ENCODE results near the gene MAP3K2. TPM values are rescaled to one million over a fixed set of nuclear protein-coding genes. Genes with fewer than 3 reads are reported as not detected.
A peak's percentile ranks its signal among the peaks of the same experiment; 100 is the strongest.

Gene MAP3K2
- total and polyA plus RNA-seq, 2 of the 8 experiments (the other 6 are each of a cell fraction or from before 2014, with no cell fraction given) = 2.0 to 23.2 TPM

- no peak for TF ChIP-seq RFX5 (IDR thresholded peaks at IDR 0.05; ENCODE audit: borderline replicate concordance, low read depth, low read length)
- peak; percentile 83; the same call in 1 of the 2 replicates for TF ChIP-seq RBBP5 (IDR thresholded peaks at IDR 0.05; ENCODE audit: borderline replicate concordance, low read depth, low read length)
- no peak for TF ChIP-seq JUN (IDR thresholded peaks at IDR 0.05; ENCODE audit: low read depth, low read length)
- TF ChIP-seq CTBP2 (IDR thresholded peaks at IDR 0.05; ENCODE audit: borderline replicate concordance, insufficient read depth, insufficient read length, low read length) = no peak
- no peak for TF ChIP-seq CBX8 (IDR thresholded peaks at IDR 0.05; ENCODE audit: borderline replicate concordance, low read depth, low read length)
- peak in 1 of 2 experiments; percentile 65; a peak in 1 of 4 replicates for TF ChIP-seq SIN3A (conservative IDR thresholded peaks at IDR 0.05 in 1 of 2, IDR thresholded peaks at IDR 0.05 in 1 of 2; ENCODE audit: low read depth in 1 of 2, low read length in 2 of 2)
- peak; percentile 97 for TF ChIP-seq PHF8 (conservative IDR thresholded peaks at IDR 0.05; ENCODE audit: low read depth, low read length)
- TF ChIP-seq CHD2 (IDR thresholded peaks at IDR 0.05; ENCODE audit: low read length) = 0 out of 2 replicates have a peak, but pooled peaks have one; percentile 12
- no peak for TF ChIP-seq SUZ12 (IDR thresholded peaks at IDR 0.05; ENCODE audit: low read length)
- no peak for TF ChIP-seq JUND (IDR thresholded peaks at IDR 0.05; ENCODE audit: low read length)
- peak; percentile 89 for TF ChIP-seq TAF1 (IDR thresholded peaks at IDR 0.05; ENCODE audit: low read depth, low read length)
- no peak for TF ChIP-seq SIRT6 (IDR thresholded peaks at IDR 0.05; ENCODE audit: low read length)
- TF ChIP-seq TCF12 (IDR thresholded peaks at IDR 0.05; ENCODE audit: low read depth, low read length) = no peak
- peak; percentile 94 for TF ChIP-seq GABPA (IDR thresholded peaks at IDR 0.05; ENCODE audit: borderline replicate concordance, insufficient read depth, low read length)
- TF ChIP-seq CTCF (IDR thresholded peaks at IDR 0.05; ENCODE audit: control extremely low read depth in 1 of 3, insufficient read depth in 1 of 3, low read depth in 1 of 3, low read length in 3 of 3) = no peak
- no peak for TF ChIP-seq NANOG (IDR thresholded peaks at IDR 0.05; ENCODE audit: insufficient read depth, low read depth, low read length, poor library complexity, severe bottlenecking)
- TF ChIP-seq GTF2F1 (IDR thresholded peaks at IDR 0.05; ENCODE audit: borderline replicate concordance, low read depth, low read length) = peak; percentile 75
- 0 out of 2 replicates have a peak, but pooled peaks have one; percentile 18 for TF ChIP-seq ATF2 (IDR thresholded peaks at IDR 0.05; ENCODE audit: low read length)
- TF ChIP-seq POLR2A (IDR thresholded peaks at IDR 0.05; ENCODE audit: control extremely low read depth in 1 of 2, low read depth in 2 of 2, low read length in 2 of 2) = peak; percentile 80 to 89
Measured at GRCh38 chr2:127293748-127294562, 93.8 kb downstream of the MAP3K2 start, which contains the start of gene ERCC3 (continued).
